Mammary epithelial cell (primary cell): ENCODE data around the gene HOXA4.

Experiments used
- EZH2 ChIP-seq: IDR thresholded peaks from 2 replicates; pipeline ENCODE4 v1.6.1; 2012; ENCODE audit warnings: low read length, inconsistent platforms, borderline replicate concordance
- TF ChIP-seq, protein P1 (sequence below), 2 donors: IDR thresholded peaks in 1 of 2; conservative IDR thresholded peaks in 1 of 2; 2 replicates each; pipeline ENCODE4 v1.5.1; 2011 to 2012; ENCODE audit warnings: inconsistent platforms in 2 of 2, low read length in 2 of 2, mild to moderate bottlenecking in 2 of 2, control low read depth in 1 of 2, low read depth in 1 of 2; ENCODE audit not compliant: insufficient read depth in 1 of 2; ENCODE audit errors: extremely low read depth in 1 of 2

DNA sequence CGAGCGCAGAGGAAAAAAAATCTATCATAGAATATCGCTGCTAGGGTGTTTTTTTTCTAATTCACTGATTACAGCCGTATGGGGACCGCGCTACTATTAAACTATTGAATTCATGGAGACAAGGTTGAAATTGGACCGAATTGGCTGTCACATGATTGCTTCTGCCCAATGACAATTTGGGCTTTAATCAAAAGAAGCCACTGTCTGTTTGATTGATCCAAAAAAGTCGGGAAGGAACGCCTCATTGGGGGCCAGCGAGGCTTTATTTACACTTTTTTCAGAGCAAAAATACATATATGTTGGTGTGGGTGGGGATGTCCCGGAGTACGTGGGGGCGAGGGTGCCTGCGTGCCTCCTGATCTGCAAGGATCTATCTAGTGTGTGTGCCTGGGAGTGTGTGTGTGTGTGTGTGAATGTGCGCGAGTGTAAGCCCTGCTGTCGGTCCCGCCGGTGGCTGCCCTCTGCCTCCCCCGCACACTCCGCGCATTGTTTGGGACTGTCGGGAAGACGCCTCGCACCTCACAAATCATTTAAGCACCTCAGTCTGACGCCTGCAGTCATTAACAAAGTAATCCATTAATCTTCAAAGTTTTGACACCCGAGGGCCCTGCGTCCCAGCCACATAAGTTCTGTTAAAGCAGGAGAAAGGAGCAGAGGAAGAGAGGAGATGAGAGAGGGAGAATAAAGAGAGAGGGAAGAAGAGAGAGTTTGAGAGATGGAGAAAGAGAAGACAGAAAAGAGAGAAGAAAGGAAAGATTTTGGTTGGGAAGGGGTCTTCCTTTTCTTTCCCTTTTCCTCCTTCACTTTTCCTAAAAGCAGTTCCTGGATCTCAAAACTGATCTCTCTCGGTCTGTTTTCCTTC, 27.7 kb downstream of the HOXA4 start, which contains the start of gene HOXA2:
- TF ChIP-seq, protein P1, sequence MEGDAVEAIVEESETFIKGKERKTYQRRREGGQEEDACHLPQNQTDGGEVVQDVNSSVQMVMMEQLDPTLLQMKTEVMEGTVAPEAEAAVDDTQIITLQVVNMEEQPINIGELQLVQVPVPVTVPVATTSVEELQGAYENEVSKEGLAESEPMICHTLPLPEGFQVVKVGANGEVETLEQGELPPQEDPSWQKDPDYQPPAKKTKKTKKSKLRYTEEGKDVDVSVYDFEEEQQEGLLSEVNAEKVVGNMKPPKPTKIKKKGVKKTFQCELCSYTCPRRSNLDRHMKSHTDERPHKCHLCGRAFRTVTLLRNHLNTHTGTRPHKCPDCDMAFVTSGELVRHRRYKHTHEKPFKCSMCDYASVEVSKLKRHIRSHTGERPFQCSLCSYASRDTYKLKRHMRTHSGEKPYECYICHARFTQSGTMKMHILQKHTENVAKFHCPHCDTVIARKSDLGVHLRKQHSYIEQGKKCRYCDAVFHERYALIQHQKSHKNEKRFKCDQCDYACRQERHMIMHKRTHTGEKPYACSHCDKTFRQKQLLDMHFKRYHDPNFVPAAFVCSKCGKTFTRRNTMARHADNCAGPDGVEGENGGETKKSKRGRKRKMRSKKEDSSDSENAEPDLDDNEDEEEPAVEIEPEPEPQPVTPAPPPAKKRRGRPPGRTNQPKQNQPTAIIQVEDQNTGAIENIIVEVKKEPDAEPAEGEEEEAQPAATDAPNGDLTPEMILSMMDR (conservative IDR thresholded peaks at IDR 0.05 in 1 of 2, IDR thresholded peaks at IDR 0.05 in 1 of 2; ENCODE audit: extremely low read depth in 1 of 2, insufficient read depth in 1 of 2, low read depth in 1 of 2, low read length in 2 of 2): no peak
- TF ChIP-seq EZH2: no peak
